22Rv1 (cell line): ENCODE measurements around the gene SCNN1B.

Experiments
- CTCF ChIP-seq: fragments of 450-650 bp; IDR thresholded peaks from 2 replicates; pipeline ENCODE4 v1.5.1; 2017; ENCODE audit warnings: mild to moderate bottlenecking
- ZFX ChIP-seq: fragments of 450-650 bp; IDR thresholded peaks from 2 replicates; pipeline ENCODE4 v1.6.1; 2017; ENCODE audit warnings: antibody characterized with exemption, borderline replicate concordance

GRCh38 chr16:23373436-23374219 is 71.5 kb downstream of the SCNN1B start:
- no peak for TF ChIP-seq CTCF
- no peak for TF ChIP-seq ZFX
